Effector memory CD4-positive, alpha-beta T cell (primary cell): ENCODE results near the gene CDRT15.
A peak's percentile ranks its signal among the peaks of the same experiment; 100 is the strongest.
"Not testable (repeated sequence)": the region's sequence is repeated elsewhere in the genome, so short reads cannot be mapped to it uniquely, and the experiment has no call there.

Experiments
- DNase-seq, 3 donors: peaks; one replicate each; pipeline ENCODE4 v3.0.0-alpha.2; 2020
- H3K27ac ChIP-seq: 2 replicates; pipeline ENCODE4 v1.7.0; 2013; ENCODE audit warnings: mild to moderate bottlenecking, low read length, moderate library complexity; ENCODE audit not compliant: insufficient read depth, poor library complexity, severe bottlenecking
- H3K27me3 ChIP-seq: replicated peaks from 2 replicates; pipeline ENCODE4 v1.7.0; 2013; ENCODE audit warnings: mild to moderate bottlenecking, low read length; ENCODE audit not compliant: insufficient read depth, control insufficient read depth, poor library complexity, severe bottlenecking
- H3K36me3 ChIP-seq: 2 replicates; pipeline ENCODE4 v1.7.0; 2013; ENCODE audit warnings: mild to moderate bottlenecking, low read length, moderate library complexity; ENCODE audit not compliant: control insufficient read depth, insufficient read depth
- H3K4me1 ChIP-seq: 2 replicates; pipeline ENCODE4 v1.7.0; 2013; ENCODE audit warnings: low read length, mild to moderate bottlenecking; ENCODE audit not compliant: control insufficient read depth, insufficient read depth, poor library complexity, severe bottlenecking
- H3K4me3 ChIP-seq: 2 replicates; pipeline ENCODE4 v1.7.0; 2013; ENCODE audit warnings: low read length, low read depth, mild to moderate bottlenecking; ENCODE audit not compliant: insufficient read depth, poor library complexity, severe bottlenecking
- H3K9me3 ChIP-seq: 2 replicates; pipeline ENCODE4 v1.7.0; 2013; ENCODE audit warnings: mild to moderate bottlenecking, low read length, moderate library complexity; ENCODE audit not compliant: control insufficient read depth

The CDRT15 gene

GRCh38 chr17:14196377-14196997 lies 40.2 kb downstream of the CDRT15 start:
- Histone ChIP-seq H3K27ac (peak overlapping the region; percentile 68), H3K36me3 (no peaks in the 10 kb centered on the region), H3K4me1 (peaks cover 73% of the 10 kb centered on the region), H3K27me3 (no peaks in the 10 kb centered on the region), H3K9me3 (no peaks in the 10 kb centered on the region), H3K4me3 (no peak overlapping the region)
- DNase-seq, result no peak

GRCh38 chr17:14192636-14193344 lies 43.9 kb downstream of the CDRT15 start:
- H3K27ac ChIP-seq, result peak overlapping the region; percentile 37
- H3K9me3 ChIP-seq, H3K4me3 ChIP-seq, H3K27me3 ChIP-seq, H3K36me3 ChIP-seq, DNase-seq: not testable (repeated sequence)
- H3K4me1 ChIP-seq, result peaks cover 43% of the 10 kb centered on the region

GRCh38 chr17:14192039-14192438 lies 44.6 kb downstream of the CDRT15 start:
- not testable (repeated sequence) for H3K9me3 ChIP-seq, H3K27ac ChIP-seq, DNase-seq, H3K4me3 ChIP-seq, H3K36me3 ChIP-seq, H3K27me3 ChIP-seq
- H3K4me1 ChIP-seq, result peaks cover 36% of the 10 kb centered on the region

- not testable (repeated sequence) for H3K36me3 ChIP-seq, DNase-seq, H3K27ac ChIP-seq, H3K27me3 ChIP-seq, H3K9me3 ChIP-seq, H3K4me3 ChIP-seq
- H3K4me1 ChIP-seq, result peaks cover 30% of the 10 kb centered on the region
These were observed 45.2 kb downstream of the CDRT15 start for GRCh38 chr17:14191469-14191868.

GRCh38 chr17:14190774-14191173 lies 45.9 kb downstream of the CDRT15 start:
- H3K27ac ChIP-seq, H3K9me3 ChIP-seq, DNase-seq, H3K4me3 ChIP-seq, H3K36me3 ChIP-seq, H3K27me3 ChIP-seq: not testable (repeated sequence)
- H3K4me1 ChIP-seq, result peaks cover 23% of the 10 kb centered on the region

GRCh38 chr17:14186443-14186842 lies 50.2 kb downstream of the CDRT15 start:
- not testable (repeated sequence) for DNase-seq, H3K4me1 ChIP-seq, H3K36me3 ChIP-seq, H3K27ac ChIP-seq, H3K4me3 ChIP-seq, H3K9me3 ChIP-seq, H3K27me3 ChIP-seq
